NCI-H1105 treated with DMSO at 0.1 percent for 48 hours (cell line): ENCODE data around the gene KDR.

ENCODE experiments used
- DNase-seq: peaks from one replicate; lab custom pipeline; 2025; lab: John Stamatoyannopoulos, UW

KDR gene

DNA sequence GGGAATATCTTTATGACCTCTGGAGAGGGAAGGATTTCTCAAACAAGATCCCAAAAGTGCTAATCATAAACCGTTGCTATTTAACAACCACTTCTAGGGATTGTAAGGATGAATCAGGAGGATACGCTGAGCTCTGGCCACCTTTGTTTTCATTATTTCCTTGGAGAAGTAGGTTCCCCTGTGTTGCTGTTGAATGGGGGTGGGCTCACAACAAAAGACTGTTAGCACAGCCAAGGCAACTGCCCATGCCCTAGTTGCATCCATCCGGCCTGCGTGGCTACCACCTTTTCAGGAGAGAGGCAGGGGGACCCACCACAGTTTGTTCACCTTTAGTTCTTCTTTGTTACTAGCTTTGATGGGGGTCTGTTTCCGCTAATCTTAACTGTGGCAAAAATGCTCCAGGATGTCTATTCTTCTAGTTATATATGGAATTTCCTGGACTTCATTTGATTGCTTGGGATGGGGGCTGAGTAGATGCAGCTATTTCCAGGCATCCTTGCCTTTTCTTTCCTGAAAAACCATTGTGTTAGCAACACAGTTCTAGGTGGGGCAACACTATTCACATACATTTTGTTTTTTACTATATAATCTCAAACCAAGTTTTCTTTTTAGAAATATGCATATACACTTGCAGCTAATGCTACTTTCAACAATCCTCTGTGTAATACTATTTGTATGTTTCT lies 95.4 kb downstream of the KDR start:
- DNase-seq, result no peak

DNA sequence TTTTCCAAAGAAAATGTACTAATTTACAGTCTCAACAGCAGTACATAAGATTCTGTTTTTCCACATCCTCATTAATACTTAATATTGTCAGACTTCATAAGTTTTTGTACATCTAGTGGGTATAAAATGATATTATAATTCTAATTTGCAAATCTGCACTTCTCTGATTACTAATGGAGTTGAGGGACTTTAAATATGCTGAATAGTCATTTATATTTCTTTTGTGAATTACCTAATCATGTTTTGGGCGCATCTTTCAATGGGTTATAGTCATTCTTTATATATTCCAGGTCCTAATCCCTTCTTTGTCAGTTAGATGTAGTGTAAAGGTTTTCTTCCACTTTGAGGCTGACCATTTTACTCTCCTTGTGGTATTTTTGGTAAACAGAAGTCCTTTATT lies 96.1 kb downstream of the KDR start:
- no peak for DNase-seq
